ENCODE data around the gene SYNE2.

Gene SYNE2

DNA sequence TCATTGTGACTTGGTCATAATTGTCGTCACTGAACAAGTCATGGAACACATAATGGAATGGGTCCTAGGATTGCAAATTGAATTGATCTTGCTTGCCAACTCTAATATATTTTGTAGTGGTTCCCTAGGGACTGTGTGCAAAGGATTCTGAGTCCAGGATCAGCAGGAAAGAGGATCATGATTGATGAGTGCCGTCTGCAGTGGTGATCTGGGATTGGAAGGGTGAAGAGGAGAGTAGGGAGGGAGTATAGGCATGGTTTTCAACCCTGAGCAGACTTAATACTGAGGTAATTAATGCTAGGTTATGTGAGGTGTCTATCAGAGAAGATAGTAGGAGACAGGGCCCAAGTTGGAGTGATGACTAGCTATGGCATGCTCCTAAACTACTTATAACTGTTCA is 272.5 kb downstream of the SYNE2 start:
- H3K4me3 ChIP-seq (ENCODE audit: insufficient read depth, low read length, poor library complexity, severe bottlenecking) = no peak overlapping the region
- H3K27me3 ChIP-seq (ENCODE audit: low read length) = no peaks in the 10 kb centered on the region
- TF ChIP-seq, protein P1, sequence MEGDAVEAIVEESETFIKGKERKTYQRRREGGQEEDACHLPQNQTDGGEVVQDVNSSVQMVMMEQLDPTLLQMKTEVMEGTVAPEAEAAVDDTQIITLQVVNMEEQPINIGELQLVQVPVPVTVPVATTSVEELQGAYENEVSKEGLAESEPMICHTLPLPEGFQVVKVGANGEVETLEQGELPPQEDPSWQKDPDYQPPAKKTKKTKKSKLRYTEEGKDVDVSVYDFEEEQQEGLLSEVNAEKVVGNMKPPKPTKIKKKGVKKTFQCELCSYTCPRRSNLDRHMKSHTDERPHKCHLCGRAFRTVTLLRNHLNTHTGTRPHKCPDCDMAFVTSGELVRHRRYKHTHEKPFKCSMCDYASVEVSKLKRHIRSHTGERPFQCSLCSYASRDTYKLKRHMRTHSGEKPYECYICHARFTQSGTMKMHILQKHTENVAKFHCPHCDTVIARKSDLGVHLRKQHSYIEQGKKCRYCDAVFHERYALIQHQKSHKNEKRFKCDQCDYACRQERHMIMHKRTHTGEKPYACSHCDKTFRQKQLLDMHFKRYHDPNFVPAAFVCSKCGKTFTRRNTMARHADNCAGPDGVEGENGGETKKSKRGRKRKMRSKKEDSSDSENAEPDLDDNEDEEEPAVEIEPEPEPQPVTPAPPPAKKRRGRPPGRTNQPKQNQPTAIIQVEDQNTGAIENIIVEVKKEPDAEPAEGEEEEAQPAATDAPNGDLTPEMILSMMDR (IDR thresholded peaks at IDR 0.05; ENCODE audit: insufficient read depth, low read length, poor library complexity, severe bottlenecking) = no peak
- no peak for TF ChIP-seq EZH2phosphoT487 (conservative IDR thresholded peaks at IDR 0.05; ENCODE audit: low read length)
- no peak overlapping the region for H3K27ac ChIP-seq (ENCODE audit: low read depth, low read length)
- H3K79me2 ChIP-seq (ENCODE audit: insufficient read depth, low read length) = no peaks in the 10 kb centered on the region
- H3K9ac ChIP-seq (ENCODE audit: low read length) = no peak overlapping the region
- no peak overlapping the region for H2AFZ ChIP-seq (ENCODE audit: low read depth, low read length, severe bottlenecking)
- H3K9me3 ChIP-seq (ENCODE audit: insufficient read depth, low read length) = no peaks in the 10 kb centered on the region
- no peaks in the 10 kb centered on the region for H3K9me2 ChIP-seq (replicated peaks; ENCODE audit: insufficient read depth, low read length)
- H3F3A ChIP-seq (ENCODE audit: insufficient read depth) = no peaks in the 10 kb centered on the region
- H4K20me1 ChIP-seq (ENCODE audit: low read depth, low read length) = no peaks in the 10 kb centered on the region
- no peak overlapping the region for H3K4me2 ChIP-seq (ENCODE audit: low read depth, low read length, poor library complexity, severe bottlenecking)
- peaks cover 63% of the 10 kb centered on the region for H3K36me3 ChIP-seq (ENCODE audit: low read length)

DNA sequence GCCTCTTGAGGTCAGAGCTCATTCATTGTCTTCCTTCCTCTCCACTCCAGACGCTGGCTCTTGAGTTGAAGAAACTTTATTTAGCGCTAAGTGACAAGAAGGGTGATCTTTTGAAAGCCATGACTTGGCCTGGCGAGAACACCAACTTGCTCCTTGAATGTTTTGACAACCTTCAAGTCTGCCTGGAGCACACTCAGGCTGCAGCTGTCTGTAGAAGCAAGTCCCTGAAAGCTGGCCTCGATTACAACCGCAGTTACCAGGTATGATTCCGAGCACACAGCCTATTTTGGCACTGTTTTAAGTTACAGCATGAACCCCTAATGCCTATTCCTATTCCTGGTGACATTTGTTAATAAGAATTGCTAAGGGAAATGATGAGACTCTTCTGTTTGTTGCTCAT is 273.7 kb downstream of the SYNE2 start:
- Histone ChIP-seq H3K36me3 (ENCODE audit: low read length) (peaks cover 65% of the 10 kb centered on the region), H2AFZ (ENCODE audit: low read depth, low read length, severe bottlenecking) (no peak overlapping the region), H3K27me3 (ENCODE audit: low read length) (no peaks in the 10 kb centered on the region), H3K27ac (ENCODE audit: low read depth, low read length) (no peak overlapping the region), H3K9me2 (replicated peaks; ENCODE audit: insufficient read depth, low read length) (no peaks in the 10 kb centered on the region), H3K4me2 (ENCODE audit: low read depth, low read length, poor library complexity, severe bottlenecking) (no peak overlapping the region), H3K9ac (ENCODE audit: low read length) (no peak overlapping the region), H3K4me3 (ENCODE audit: insufficient read depth, low read length, poor library complexity, severe bottlenecking) (no peak overlapping the region), H3K9me3 (ENCODE audit: insufficient read depth, low read length) (no peaks in the 10 kb centered on the region), H3K79me2 (ENCODE audit: insufficient read depth, low read length) (no peaks in the 10 kb centered on the region), H3F3A (ENCODE audit: insufficient read depth) (no peaks in the 10 kb centered on the region), H4K20me1 (ENCODE audit: low read depth, low read length) (no peaks in the 10 kb centered on the region)
- no peak for TF ChIP-seq EZH2phosphoT487 (conservative IDR thresholded peaks at IDR 0.05; ENCODE audit: low read length)

DNA sequence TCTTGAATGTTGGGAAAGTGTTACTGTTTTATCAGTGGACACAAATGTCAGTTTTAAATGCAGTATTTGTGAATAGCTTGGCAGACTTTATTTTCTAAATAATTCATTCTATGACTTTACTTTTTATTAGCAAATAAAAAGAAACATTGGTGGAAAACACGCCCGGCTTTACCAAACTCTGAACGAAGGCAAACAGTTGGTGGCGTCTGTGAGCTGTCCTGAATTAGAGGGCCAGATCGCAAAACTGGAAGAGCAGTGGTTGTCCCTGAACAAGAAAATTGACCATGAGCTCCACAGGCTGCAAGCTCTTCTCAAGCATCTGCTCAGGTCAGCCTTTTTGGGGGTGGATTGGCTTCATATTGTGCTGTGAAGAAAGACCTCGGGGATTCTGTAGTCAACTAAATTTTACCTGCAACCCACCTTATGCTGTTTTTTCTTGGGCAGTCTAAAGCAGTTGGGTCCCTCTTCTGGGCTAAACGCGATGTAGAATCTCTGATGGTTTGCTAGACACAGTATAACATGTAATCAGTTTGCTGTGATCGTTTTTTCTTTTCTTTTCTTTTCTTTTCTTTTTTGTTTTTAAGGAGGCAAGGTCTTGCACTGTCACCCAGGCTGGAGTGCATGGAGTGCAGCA is 285.0 kb downstream of the SYNE2 start:
- Histone ChIP-seq H3K9me3 (ENCODE audit: insufficient read depth, low read length) (no peaks in the 10 kb centered on the region), H3F3A (ENCODE audit: insufficient read depth) (0 out of 2 replicates have a peak, but pooled peaks cover 5% of the 10 kb centered on the region), H3K9ac (ENCODE audit: low read length) (no peak overlapping the region), H3K27ac (ENCODE audit: low read depth, low read length) (no peak overlapping the region), H2AFZ (ENCODE audit: low read depth, low read length, severe bottlenecking) (no peak overlapping the region), H3K27me3 (ENCODE audit: low read length) (no peaks in the 10 kb centered on the region), H3K9me2 (replicated peaks; ENCODE audit: insufficient read depth, low read length) (no peaks in the 10 kb centered on the region), H3K4me3 (ENCODE audit: insufficient read depth, low read length, poor library complexity, severe bottlenecking) (no peak overlapping the region), H3K36me3 (ENCODE audit: low read length) (peaks cover 46% of the 10 kb centered on the region), H3K4me2 (ENCODE audit: low read depth, low read length, poor library complexity, severe bottlenecking) (no peak overlapping the region), H3K79me2 (ENCODE audit: insufficient read depth, low read length) (no peaks in the 10 kb centered on the region), H4K20me1 (ENCODE audit: low read depth, low read length) (no peaks in the 10 kb centered on the region)
- TF ChIP-seq EZH2phosphoT487 (conservative IDR thresholded peaks at IDR 0.05; ENCODE audit: low read length) = no peak

DNA sequence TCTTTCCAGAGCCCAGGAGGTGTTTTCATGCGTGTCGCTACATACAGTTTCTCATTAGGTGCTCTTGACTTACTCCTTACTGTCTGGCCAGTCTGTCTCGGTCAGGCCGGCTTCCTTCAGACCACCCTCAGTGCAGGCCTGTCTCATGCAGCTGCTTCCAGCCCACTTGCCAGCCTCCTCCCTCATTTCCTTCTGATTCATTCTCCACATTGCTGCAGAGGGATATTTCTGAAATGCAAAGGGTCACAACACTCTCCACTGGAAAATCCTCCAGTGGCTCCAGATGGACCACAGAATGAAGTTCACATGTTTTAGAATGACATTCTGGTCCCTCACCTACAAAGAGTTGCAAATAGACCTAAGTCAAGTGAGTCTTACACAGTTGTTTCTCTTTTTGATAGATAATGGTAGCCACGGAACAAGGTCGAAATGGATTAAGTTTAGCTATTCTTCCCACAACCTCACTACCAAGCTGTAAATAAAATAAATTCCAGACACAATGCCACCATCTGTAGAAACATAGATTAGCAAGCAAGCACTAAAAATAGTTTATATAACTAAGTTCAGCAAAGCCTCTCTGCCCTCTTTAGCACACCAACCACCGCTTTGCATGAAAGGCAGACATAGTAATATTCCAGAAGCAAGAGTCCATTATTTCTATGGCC is 294.5 kb downstream of the SYNE2 start:
- Histone ChIP-seq H3F3A (ENCODE audit: insufficient read depth) (peaks cover 4% of the 10 kb centered on the region; the same call in 1 of the 2 replicates), H3K27me3 (ENCODE audit: low read length) (no peaks in the 10 kb centered on the region), H3K36me3 (ENCODE audit: low read length) (peaks cover 52% of the 10 kb centered on the region), H3K27ac (ENCODE audit: low read depth, low read length) (no peak overlapping the region), H3K9me2 (replicated peaks; ENCODE audit: insufficient read depth, low read length) (no peaks in the 10 kb centered on the region), H3K9me3 (ENCODE audit: insufficient read depth, low read length) (no peaks in the 10 kb centered on the region), H3K4me2 (ENCODE audit: low read depth, low read length, poor library complexity, severe bottlenecking) (no peak overlapping the region), H3K79me2 (ENCODE audit: insufficient read depth, low read length) (no peaks in the 10 kb centered on the region; the same call in 1 of the 2 replicates), H3K9ac (ENCODE audit: low read length) (no peak overlapping the region), H3K4me3 (ENCODE audit: insufficient read depth, low read length, poor library complexity, severe bottlenecking) (no peak overlapping the region), H2AFZ (ENCODE audit: low read depth, low read length, severe bottlenecking) (no peak overlapping the region), H4K20me1 (ENCODE audit: low read depth, low read length) (no peaks in the 10 kb centered on the region)
- no peak for TF ChIP-seq EZH2phosphoT487 (conservative IDR thresholded peaks at IDR 0.05; ENCODE audit: low read length)
- TF ChIP-seq, protein P1 (IDR thresholded peaks at IDR 0.05; ENCODE audit: insufficient read depth, low read length, poor library complexity, severe bottlenecking) = no peak

Data from SU-DHL-6 (cell line).